SK-N-SH (cell line): ENCODE results near the gene ZFP42.

Experiments used
- CTCF ChIP-seq: fragments of 200-600 bp; sonication (generic); IDR thresholded peaks from 2 replicates; pipeline ENCODE4 v1.6.1; 2017; ENCODE audit warnings: antibody characterized with exemption, mild to moderate bottlenecking, moderate library complexity
- EZH2phosphoT487 ChIP-seq: fragments of 200-600 bp; sonication (generic); IDR thresholded peaks from 2 replicates; pipeline ENCODE4 v1.6.1; 2017; ENCODE audit warnings: low read depth, mixed run types, mild to moderate bottlenecking, antibody characterized with exemption, moderate library complexity, borderline replicate concordance

- TF ChIP-seq EZH2phosphoT487, result no peak
- TF ChIP-seq CTCF, result no peak
Observed at GRCh38 chr4:187992971-187993370, 2.6 kb upstream of the ZFP42 start.
